HepG2 (cell line): Measurements from ENCODE around the gene ALK. TPM values are rescaled to one million over a fixed set of nuclear protein-coding genes. Genes with fewer than 3 reads are reported as not detected.

ENCODE experiments used
- CHD2 ChIP-seq: IDR thresholded peaks from 2 replicates; pipeline ENCODE4 v1.6.1; 2011; ENCODE audit warnings: low read depth, low read length, improper control_type of control experiment
- DNMT3B ChIP-seq: conservative IDR thresholded peaks from 2 replicates; pipeline ENCODE4 v1.6.1; 2016; ENCODE audit warnings: missing biosample characterization, control low read depth
- GABPB1 ChIP-seq: IDR thresholded peaks from 2 replicates; pipeline ENCODE4 v1.6.1; 2016; ENCODE audit warnings: mild to moderate bottlenecking, missing genetic modification reagents, moderate library complexity, missing compliant biosample characterization
- HMGXB3 ChIP-seq: sonication (generic); formaldehyde crosslinking; IDR thresholded peaks from 2 replicates; pipeline ENCODE4 v1.4.0; 2020; ENCODE audit warnings: missing genetic modification reagents, borderline replicate concordance
- KLF16 ChIP-seq, 2 experiments: sonication (generic) in 1 of 2; formaldehyde crosslinking in 1 of 2; IDR thresholded peaks; 2 replicates each; pipeline versions ENCODE4 v1.6.1 to v1.8.0; 2016 to 2023; ENCODE audit warnings: missing genetic modification reagents in 2 of 2, missing compliant biosample characterization in 1 of 2
- MEIS2 ChIP-seq: sonication (generic); formaldehyde crosslinking; IDR thresholded peaks from 2 replicates; pipeline ENCODE4 v1.9.0; 2021; ENCODE audit warnings: mild to moderate bottlenecking, missing genetic modification reagents
- MYNN ChIP-seq: sonication (generic); formaldehyde crosslinking; IDR thresholded peaks from 2 replicates; pipeline ENCODE4 v1.4.0; 2020; ENCODE audit warnings: mild to moderate bottlenecking, low read depth, missing genetic modification reagents
- SAFB2 ChIP-seq: sonication (generic); formaldehyde crosslinking; IDR thresholded peaks from 2 replicates; pipeline ENCODE4 v1.5.1; 2020; ENCODE audit warnings: missing genetic modification reagents, low read depth, mild to moderate bottlenecking, borderline replicate concordance
- ZBTB40 ChIP-seq, 2 experiments: fragments of 450-650 bp in 1 of 2; sonication (generic) in 1 of 2; formaldehyde crosslinking in 1 of 2; IDR thresholded peaks; 2 replicates each; pipeline versions ENCODE4 v1.6.1 to v1.8.0; 2016 to 2022; ENCODE audit warnings: antibody characterized with exemption in 1 of 2, mild to moderate bottlenecking in 1 of 2, missing genetic modification reagents in 1 of 2
- ZMYM4 ChIP-seq: sonication (generic); formaldehyde crosslinking; IDR thresholded peaks from 2 replicates; pipeline ENCODE4 v1.8.1; 2023; ENCODE audit warnings: mild to moderate bottlenecking, missing genetic modification reagents
- ZNF12 ChIP-seq: sonication (generic); formaldehyde crosslinking; IDR thresholded peaks from 2 replicates; pipeline ENCODE4 v1.5.0; 2020; ENCODE audit warnings: missing genetic modification reagents
- ZNF256 ChIP-seq: sonication (generic); formaldehyde crosslinking; conservative IDR thresholded peaks from 2 replicates; pipeline ENCODE4 v1.4.0; 2020; ENCODE audit warnings: missing genetic modification reagents
- ZNF776 ChIP-seq: sonication (generic); formaldehyde crosslinking; IDR thresholded peaks from 2 replicates; pipeline ENCODE4 v1.4.0; 2020; ENCODE audit warnings: mild to moderate bottlenecking, missing genetic modification reagents
- ZNF816 ChIP-seq: sonication (generic); formaldehyde crosslinking; IDR thresholded peaks from 2 replicates; pipeline ENCODE4 v1.8.0; 2022; ENCODE audit warnings: missing genetic modification reagents, mild to moderate bottlenecking, borderline replicate concordance
- polyA plus RNA-seq, 8 experiments: library from polyadenylated mRNA; depleted of rRNA in 3 of 8; stranded (reverse) in 7 of 8; unstranded in 1 of 8; fragments of >200 nt; fragmentation: Illumina TruSeq in 4 of 8; extraction: Trizol in 4 of 8; gene quantifications; 2 replicates each; pipeline versions ENCODE4 v1.2.1 to v1.2.3, GENCODE V29; 2011 to 2016; ENCODE audit warnings: low read depth in 4 of 8, missing spikeins in 1 of 8, mixed read lengths in 1 of 8; ENCODE audit not compliant: insufficient read depth in 1 of 8
- total RNA-seq, 5 experiments: library from RNA; depleted of rRNA; stranded (reverse); fragments of >200 nt; fragmentation: Illumina TruSeq; extraction: Trizol; gene quantifications; 2 replicates each; pipeline ENCODE4 v1.2.3, GENCODE V29; 2016; ENCODE audit warnings: low read depth in 1 of 5

ALK gene
- total and polyA plus RNA-seq, 2 of the 13 experiments (the other 11 are each of a cell fraction or from before 2014, with no cell fraction given): not detected

- no peak for TF ChIP-seq ZNF776 (CRISPR knock-in tag)
- TF ChIP-seq MYNN: no peak
- no peak for TF ChIP-seq ZNF12
- no peak for TF ChIP-seq GABPB1 (CRISPR knock-in tag)
- no peak for TF ChIP-seq SAFB2 (CRISPR knock-in tag)
- TF ChIP-seq ZBTB40 (IDR thresholded peaks at IDR 0.05): no peak
- TF ChIP-seq ZBTB40 (CRISPR knock-in tag; IDR thresholded peaks at IDR 0.05): peak; percentile 19; the same call in 1 of the 2 replicates
- TF ChIP-seq HMGXB3 (CRISPR knock-in tag): 0 out of 2 replicates have a peak, but pooled peaks have one; percentile 49
- TF ChIP-seq ZMYM4 (CRISPR knock-in tag): peak; percentile 20; the same call in 1 of the 2 replicates
- no peak for TF ChIP-seq ZNF256 (CRISPR knock-in tag)
- TF ChIP-seq ZNF816: 0 out of 2 replicates have a peak, but pooled peaks have one; percentile 37
- TF ChIP-seq DNMT3B (CRISPR knock-in tag): 0 out of 2 replicates have a peak, but pooled peaks have one; percentile 59
- TF ChIP-seq MEIS2 (CRISPR knock-in tag): peak; percentile 60; the same call in 1 of the 2 replicates
- no peak for TF ChIP-seq CHD2
- peak in 1 of 2 experiments; percentile 74; a peak in 2 of 4 replicates for TF ChIP-seq KLF16 (CRISPR knock-in tag; IDR thresholded peaks at IDR 0.05)
These were observed 627.5 kb downstream of the ALK start (continued) for GRCh38 chr2:29293830-29294438.
